ENCODE results near the gene DIP2B. TPM values are rescaled to one million over a fixed set of nuclear protein-coding genes. Genes with fewer than 3 reads are reported as not detected.

DIP2B gene
- total RNA-seq, 2 experiments from 2014 or later, result 29.5 to 30.0 TPM

- TF ChIP-seq CTCF (IDR thresholded peaks at IDR 0.05), result no peak
- H3K4me1 ChIP-seq (ENCODE audit: insufficient read depth, low read length), result peaks cover 3% of the 10 kb centered on the region
- ATAC-seq (ENCODE audit: poor library complexity) (no peak), DNase-seq (no peak)
- POLR2A ChIA-PET, result no interaction called here
- CTCF ChIA-PET, result no interaction called here
- no peaks in the 10 kb centered on the region for H3K27me3 ChIP-seq (ENCODE audit: control insufficient read depth in 1 of 2, insufficient read depth in 2 of 2, low read length in 2 of 2)
- H3K4me1 Mint-ChIP-seq (ENCODE audit: low read depth), result peaks cover 44% of the 10 kb centered on the region
- peaks cover 13% of the 10 kb centered on the region for H3K36me3 ChIP-seq (ENCODE audit: insufficient read depth, low read length)
- no peaks in the 10 kb centered on the region for H3K9me3 ChIP-seq (ENCODE audit: control insufficient read depth in 1 of 2, insufficient read depth in 1 of 2, low read length in 2 of 2)
- H3K4me3 ChIP-seq (ENCODE audit: low read length), result no peak overlapping the region
- H3K27ac ChIP-seq (ENCODE audit: low read depth in 1 of 2, low read length in 2 of 2), result no peak overlapping the region
- no peaks in the 10 kb centered on the region for H3K9me3 Mint-ChIP-seq
- H3K27ac Mint-ChIP-seq, result peak overlapping the region; percentile 24
- intact Hi-C loops (cut with DNase I, micrococcal nuclease), result no loop called here
- no peak overlapping the region for H3K4me3 Mint-ChIP-seq
- H3K27me3 Mint-ChIP-seq, result no peaks in the 10 kb centered on the region
- peaks cover 39% of the 10 kb centered on the region for H3K36me3 Mint-ChIP-seq (ENCODE audit: low read depth)
These were observed 266.6 kb downstream of the DIP2B start for GRCh38 chr12:50771409-50771808.

GRCh38 chr12:50772470-50772869 is 267.7 kb downstream of the DIP2B start:
- no peaks in the 10 kb centered on the region for H3K27me3 ChIP-seq (ENCODE audit: control insufficient read depth in 1 of 2, insufficient read depth in 2 of 2, low read length in 2 of 2)
- H3K27ac ChIP-seq (ENCODE audit: low read depth in 1 of 2, low read length in 2 of 2), result no peak overlapping the region
- DNase-seq (no peak), ATAC-seq (ENCODE audit: poor library complexity) (no peak)
- ChIA-PET CTCF (no interaction called here), POLR2A (interaction anchor here (0.6 kb wide), 1 partner anchor 14 kb away, joined by 3 read pairs; no protein-coding TSS in a partner anchor)
- H3K36me3 ChIP-seq (ENCODE audit: insufficient read depth, low read length), result peaks cover 13% of the 10 kb centered on the region
- Mint-ChIP-seq H3K9me3 (no peaks in the 10 kb centered on the region), H3K27me3 (no peaks in the 10 kb centered on the region), H3K4me3 (no peak overlapping the region), H3K4me1 (ENCODE audit: low read depth) (peaks cover 44% of the 10 kb centered on the region), H3K36me3 (ENCODE audit: low read depth) (peaks cover 44% of the 10 kb centered on the region), H3K27ac (no peak overlapping the region)
- peaks cover 6% of the 10 kb centered on the region for H3K4me1 ChIP-seq (ENCODE audit: insufficient read depth, low read length)
- TF ChIP-seq CTCF (IDR thresholded peaks at IDR 0.05), result no peak
- no peak overlapping the region for H3K4me3 ChIP-seq (ENCODE audit: low read length)
- intact Hi-C loops (cut with DNase I, micrococcal nuclease), result no loop called here
- H3K9me3 ChIP-seq (ENCODE audit: control insufficient read depth in 1 of 2, insufficient read depth in 1 of 2, low read length in 2 of 2), result no peaks in the 10 kb centered on the region

GRCh38 chr12:50772877-50773276 is 268.1 kb downstream of the DIP2B start:
- H3K27ac Mint-ChIP-seq, result no peak overlapping the region
- no peak for ATAC-seq (ENCODE audit: poor library complexity)
- Histone ChIP-seq H3K4me3 (ENCODE audit: low read length) (no peak overlapping the region), H3K4me1 (ENCODE audit: insufficient read depth, low read length) (peaks cover 10% of the 10 kb centered on the region), H3K9me3 (ENCODE audit: control insufficient read depth in 1 of 2, insufficient read depth in 1 of 2, low read length in 2 of 2) (no peaks in the 10 kb centered on the region), H3K27ac (ENCODE audit: low read depth in 1 of 2, low read length in 2 of 2) (no peak overlapping the region), H3K27me3 (ENCODE audit: control insufficient read depth in 1 of 2, insufficient read depth in 2 of 2, low read length in 2 of 2) (no peaks in the 10 kb centered on the region), H3K36me3 (ENCODE audit: insufficient read depth, low read length) (peaks cover 13% of the 10 kb centered on the region)
- H3K9me3 Mint-ChIP-seq, result no peaks in the 10 kb centered on the region
- no peak for TF ChIP-seq CTCF (IDR thresholded peaks at IDR 0.05)
- peaks cover 44% of the 10 kb centered on the region for H3K36me3 Mint-ChIP-seq (ENCODE audit: low read depth)
- intact Hi-C loops (cut with DNase I, micrococcal nuclease), result no loop called here
- CTCF ChIA-PET, result interaction anchor here (0.6 to 2.2 kb wide), 2 partner anchors 8 to 422 kb away, joined by 3 to 12 read pairs; partner anchors contain the start of gene ATF1
- no peak for DNase-seq
- H3K4me1 Mint-ChIP-seq (ENCODE audit: low read depth), result peaks cover 45% of the 10 kb centered on the region
- no peaks in the 10 kb centered on the region for H3K27me3 Mint-ChIP-seq
- POLR2A ChIA-PET, result interaction anchor here (1.9 kb wide), 1 partner anchor 8 kb away, joined by 7 read pairs; the partner anchor contains the start of gene ATF1
- H3K4me3 Mint-ChIP-seq, result no peak overlapping the region

Measured in CD4-positive, alpha-beta T cell (primary cell).